HG03066 (cell line): Measurements from ENCODE around the gene SH2D4B.
"Not testable (repeated sequence)": the region's sequence is repeated elsewhere in the genome, so short reads cannot be mapped to it uniquely, and the experiment has no call there.

Experiments used
- ATAC-seq: cut with Tn5 transposase; IDR thresholded peaks from one replicate; pipeline ENCODE4 v1.9.1; 2021; ENCODE audit warnings: low read depth; ENCODE audit not compliant: unreplicated experiment

The SH2D4B gene

DNA sequence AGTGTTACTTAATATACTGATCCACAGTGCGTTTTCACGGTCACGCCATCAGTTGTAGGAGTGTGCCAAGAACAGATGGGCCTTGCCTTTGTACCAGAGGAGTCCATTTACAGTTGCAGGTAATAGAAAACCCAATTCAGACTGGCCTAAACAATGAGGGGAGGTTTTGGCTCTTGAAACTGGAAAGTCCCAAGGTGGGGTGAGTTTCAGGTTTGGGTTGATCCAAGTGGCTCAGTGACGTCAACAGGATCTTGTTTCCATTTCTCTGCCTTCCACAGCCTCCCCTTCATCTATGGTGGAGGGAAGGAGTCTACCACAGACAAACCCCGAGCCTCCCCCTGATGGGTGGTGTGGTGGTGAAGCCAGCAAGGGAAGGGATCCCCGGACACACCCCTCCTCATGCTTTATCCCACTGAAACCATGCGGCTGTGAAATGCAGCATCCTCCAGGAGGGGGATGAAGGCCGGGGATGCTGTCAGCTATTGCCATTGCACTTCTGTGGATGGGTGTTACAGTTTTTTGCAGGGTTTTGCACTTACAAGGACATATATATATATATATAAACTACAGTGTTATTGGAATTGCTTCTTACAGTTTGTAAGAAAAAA lies 14.8 kb upstream of the SH2D4B start:
- ATAC-seq = no peak

DNA sequence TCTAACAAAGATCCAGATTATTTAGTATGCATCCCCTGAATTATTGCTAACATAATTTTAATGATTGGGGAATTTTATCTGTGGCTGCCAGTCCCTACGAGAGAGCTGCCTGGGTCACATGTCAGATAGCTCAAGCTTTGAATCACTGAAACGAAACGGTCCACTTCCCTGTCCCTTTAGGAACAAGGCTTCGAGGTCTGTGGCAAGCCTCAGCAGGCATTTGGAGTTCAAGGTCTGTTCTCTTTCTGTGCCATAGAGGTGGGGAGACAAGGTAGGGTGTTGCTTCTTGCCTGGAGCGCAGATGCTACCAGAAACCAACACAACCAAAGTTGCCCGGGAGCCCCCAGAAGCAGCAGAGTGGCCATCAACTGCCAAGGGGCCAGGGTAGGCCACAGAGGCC lies 13.9 kb upstream of the SH2D4B start:
- ATAC-seq = no peak

DNA sequence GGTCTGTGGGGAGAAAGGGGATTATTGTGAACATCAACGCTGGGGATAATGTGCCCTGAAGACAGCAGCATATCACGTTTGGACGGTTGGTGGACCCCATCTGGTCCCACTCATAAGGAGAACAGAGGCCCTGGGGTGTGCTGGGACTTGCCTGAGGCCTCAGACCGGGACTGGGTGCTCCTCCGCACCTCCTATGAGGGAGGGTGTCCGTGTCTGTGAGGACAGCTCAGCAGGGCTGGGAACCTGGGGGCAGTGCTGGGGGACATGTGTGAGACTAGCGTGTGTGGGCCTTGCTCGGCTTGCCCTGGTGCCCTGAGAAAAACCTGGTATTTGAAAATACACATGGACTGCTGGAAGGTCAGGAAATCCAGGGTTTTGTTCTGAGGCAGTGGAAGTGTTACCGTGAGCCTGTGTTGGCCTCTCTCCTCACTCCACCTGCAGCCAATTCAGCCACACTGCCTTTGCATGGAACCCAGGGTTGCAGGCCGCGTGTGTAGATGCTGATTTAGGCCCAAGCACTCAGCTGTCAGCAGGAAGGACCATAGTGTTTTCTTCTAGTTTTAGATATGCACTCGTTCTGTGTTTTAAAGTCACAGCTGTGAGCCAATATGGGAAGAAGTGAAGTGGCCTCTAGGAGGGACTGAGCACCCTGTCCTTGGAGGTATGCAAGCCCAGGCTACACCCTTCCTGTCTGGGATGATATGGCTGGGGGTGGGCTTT lies 13.4 kb upstream of the SH2D4B start:
- no peak for ATAC-seq

DNA sequence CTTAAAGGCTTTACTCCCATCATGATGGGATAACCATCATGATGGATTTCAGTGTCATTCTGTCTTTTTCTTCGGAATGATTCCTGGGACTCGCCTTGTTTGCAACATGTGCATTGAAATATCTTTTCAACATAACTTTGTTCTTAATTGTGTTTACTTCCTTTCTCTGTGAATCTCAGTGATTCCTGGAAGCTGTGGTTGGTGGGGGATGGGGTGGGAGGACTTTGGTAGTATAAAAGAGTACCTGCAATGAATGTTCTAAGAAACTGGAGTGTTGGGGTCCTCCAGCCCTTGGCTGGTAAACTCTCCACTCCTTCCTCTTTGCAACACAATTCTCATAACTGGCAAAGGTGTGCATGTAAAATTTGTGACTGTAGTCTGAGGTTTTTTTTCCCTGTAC lies 11.5 kb upstream of the SH2D4B start:
- no peak for ATAC-seq

DNA sequence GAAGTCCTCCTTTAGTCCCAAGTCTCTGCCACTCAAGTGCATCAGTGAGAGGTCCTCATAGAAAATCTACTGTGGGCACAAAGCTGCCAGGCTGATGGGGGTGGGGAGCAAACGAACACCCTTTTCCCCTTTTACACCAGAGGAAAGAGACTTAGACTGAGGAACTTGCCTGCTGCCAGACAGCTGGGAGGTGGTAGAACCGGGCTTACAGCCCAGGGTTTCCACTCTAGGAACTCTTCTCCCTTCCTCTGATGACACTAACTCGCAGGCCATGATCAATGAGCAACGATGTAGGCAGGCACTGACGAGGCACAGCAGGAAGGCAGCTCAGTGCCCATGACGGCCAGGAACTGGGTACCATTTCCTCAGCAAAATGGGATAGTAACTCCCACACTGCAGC lies 11.0 kb upstream of the SH2D4B start:
- no peak for ATAC-seq

DNA sequence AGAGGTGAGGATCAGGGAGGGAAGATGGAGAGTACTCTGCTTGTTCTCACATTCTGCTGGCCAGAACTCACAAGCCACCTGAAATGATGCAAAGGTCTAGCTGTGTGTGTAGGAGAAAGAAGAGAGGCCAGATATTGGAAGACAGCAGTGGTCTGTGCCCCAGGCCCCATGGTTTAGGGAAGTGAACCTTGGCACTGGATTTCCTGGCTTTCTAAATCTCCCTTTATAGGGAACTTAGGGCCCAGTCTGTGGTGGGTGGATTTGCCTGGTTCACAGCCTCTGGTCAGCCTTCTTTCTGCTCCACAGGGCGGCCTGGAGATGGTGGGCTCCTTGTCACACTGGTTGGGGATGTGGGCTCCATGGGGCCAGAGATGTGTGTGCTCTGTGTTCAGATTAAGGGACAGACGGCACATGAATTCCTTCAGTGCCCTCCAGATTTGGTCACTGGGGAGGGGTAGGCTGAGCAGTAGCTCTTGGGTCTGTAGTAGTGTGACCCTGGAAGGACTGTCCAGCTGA lies 9.5 kb upstream of the SH2D4B start:
- ATAC-seq = no peak

DNA sequence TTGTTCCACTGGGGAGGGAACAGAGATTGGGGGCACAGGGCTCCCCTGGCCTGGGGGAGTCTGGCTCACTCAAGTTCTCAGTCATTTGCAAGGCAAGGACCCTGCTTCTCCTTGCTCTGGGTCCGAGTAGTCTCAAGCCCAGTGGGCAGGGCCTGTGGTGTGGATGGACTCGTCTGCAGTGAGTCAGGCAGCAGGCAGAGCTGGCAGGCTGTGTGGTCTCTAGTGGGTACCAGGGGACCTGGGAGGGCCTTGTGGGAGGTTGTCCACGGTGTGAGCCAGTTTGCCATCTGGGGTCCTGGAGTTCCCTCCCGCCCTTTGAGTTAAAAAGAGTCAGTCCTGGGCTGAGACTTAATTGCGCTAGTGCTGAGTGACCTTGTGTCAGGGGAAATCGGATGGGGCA lies 8.8 kb upstream of the SH2D4B start:
- ATAC-seq = no peak

DNA sequence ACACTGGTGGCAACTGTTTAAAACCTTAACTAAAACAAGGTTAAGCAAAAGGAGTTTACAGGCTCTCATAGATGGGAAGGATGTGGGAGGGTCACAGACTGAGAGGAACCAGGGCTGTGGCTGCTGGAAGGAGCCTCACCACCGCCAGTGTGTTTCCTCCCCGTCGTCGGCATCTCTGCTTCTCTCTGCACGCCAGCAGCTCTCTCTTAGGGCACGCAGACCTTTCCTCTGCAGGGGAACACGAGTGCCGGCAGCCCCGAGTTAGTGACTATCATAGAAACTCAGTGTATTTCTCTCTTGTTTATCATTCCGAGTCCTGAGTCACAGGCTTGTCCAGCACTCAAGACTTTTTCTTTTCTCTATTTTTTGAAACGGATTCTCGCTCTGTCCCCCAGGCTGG lies 8.1 kb upstream of the SH2D4B start:
- no peak for ATAC-seq

DNA sequence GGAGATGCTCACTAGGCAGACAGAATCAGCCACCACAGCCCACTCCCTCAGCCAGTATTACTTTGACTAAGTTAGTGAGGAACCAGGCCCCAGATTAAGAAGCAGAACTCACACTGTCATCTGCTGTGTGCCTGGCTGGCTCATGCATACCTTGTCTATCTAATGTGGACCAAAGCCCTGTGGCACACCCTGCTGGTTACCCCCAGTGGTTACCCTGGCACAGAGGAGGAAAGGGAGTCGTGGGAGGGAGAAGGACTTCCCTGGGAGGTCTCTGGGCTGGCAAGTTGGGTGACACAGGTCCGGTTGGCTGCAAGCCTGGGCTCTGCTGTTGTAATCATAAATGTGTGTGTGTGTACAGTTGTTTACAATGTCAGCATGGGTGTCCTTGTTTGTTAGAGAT lies 7.5 kb upstream of the SH2D4B start:
- ATAC-seq = no peak

DNA sequence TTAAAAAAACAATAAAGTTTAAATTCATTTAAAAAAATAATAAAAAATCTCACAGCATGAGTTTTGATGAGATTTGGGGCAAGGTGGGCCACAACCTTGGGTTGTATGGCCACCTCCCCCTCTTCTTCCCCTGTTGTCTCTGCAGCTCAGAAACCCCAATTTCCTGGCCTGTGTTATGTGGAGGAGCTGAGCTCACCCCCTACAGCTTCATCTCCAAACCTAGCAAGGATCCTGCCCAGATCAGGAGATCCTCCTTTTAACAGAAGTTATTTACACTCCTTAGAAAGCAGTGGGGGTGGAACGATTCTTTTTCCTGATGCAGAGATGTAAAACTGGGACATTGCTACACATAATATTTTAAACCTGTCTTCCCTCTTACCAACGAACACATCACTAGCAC lies 6.9 kb upstream of the SH2D4B start:
- no peak for ATAC-seq

DNA sequence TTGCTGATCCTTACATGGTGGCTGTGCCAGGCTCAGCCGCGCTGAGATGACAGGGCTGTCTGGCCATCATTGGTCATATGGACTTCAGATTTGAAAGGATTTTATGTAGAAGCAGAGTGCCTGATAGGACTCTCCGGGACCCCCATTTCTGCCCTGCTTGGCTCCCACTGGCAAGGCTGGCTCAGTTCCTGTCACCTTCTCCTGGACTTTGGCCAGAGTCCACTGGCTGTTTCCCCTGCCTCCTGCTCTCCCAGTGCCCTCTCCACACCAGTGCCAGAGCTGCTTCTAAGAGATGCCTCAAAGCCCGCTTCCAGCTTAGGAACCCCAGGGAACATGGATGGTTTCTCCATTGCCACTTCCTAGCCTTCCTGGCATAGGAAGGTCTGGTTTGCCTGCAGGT lies 5.1 kb upstream of the SH2D4B start:
- ATAC-seq = no peak

DNA sequence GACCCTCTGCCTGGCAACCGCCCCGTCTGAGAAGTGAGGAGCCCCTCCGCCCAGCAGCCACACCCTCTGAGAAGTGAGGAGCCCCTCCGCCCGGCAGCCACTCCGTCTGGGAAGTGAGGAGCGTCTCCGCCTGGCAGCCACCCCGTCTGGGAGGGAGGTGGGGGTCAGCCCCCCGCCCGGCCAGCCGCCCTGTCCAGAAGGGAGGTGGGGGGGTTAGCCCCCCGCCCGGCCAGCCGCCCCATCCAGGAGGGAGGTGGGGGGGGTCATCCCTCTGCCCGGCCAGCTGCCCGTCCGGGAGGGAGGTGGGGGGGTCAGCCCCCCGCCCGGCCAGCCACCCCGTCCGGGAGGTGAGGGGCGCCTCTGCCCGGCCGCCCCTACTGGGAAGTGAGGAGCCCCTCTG lies 3.6 kb upstream of the SH2D4B start:
- ATAC-seq = not testable (repeated sequence)

DNA sequence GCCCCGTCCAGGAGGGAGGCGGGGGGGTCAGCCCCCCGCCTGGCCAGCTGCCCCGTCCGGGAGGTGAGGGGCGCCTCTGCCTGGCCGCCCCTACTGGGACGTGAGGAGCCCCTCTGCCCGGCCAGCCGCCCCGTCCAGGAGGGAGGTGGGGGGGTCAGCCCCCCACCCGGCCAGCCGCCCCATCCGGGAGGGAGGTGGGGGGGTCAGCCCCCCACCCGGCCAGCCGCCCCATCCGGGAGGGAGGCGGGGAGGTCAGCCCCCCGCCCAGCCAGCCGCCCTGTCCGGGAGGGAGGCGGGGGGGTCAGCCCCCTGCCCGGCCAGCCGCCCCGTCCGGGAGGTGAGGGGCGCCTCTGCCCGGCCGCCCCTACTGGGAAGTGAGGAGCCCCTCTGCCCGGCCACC lies 3.1 kb upstream of the SH2D4B start:
- not testable (repeated sequence) for ATAC-seq

DNA sequence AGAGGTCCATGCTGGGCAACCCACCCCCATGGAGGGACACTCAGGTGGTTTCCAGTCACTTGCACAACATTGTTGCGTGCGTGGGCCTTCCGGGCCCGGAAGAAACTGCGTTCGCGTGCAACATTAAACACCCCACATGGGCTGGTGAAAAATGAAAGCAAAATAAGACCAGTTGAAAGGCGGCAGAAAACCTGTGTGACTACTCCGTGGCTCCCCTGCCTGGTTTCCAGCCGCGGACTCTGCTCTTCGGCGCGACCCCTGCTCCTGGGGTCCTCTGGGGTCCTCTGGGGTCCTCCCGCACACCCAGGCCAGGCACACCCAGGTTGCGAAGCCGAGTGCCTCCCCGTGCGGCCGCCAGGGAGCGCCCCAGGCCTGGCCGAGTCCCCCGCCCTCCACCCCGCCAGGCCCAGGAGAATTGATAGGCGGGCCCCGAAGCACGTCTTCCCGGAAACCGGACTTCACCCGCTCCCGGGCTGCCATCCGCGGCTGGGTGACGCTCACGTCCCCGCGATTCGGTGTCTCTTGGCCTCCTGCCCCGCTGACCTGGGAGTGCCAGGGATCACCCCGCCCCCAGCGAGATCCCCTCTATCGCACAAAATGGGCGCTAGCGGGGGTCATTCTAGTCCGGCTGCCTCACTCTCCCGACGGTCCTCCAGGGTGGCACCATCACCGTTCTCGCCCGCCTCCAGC lies 1.9 kb upstream of the SH2D4B start:
- ATAC-seq = peak; percentile 67

DNA sequence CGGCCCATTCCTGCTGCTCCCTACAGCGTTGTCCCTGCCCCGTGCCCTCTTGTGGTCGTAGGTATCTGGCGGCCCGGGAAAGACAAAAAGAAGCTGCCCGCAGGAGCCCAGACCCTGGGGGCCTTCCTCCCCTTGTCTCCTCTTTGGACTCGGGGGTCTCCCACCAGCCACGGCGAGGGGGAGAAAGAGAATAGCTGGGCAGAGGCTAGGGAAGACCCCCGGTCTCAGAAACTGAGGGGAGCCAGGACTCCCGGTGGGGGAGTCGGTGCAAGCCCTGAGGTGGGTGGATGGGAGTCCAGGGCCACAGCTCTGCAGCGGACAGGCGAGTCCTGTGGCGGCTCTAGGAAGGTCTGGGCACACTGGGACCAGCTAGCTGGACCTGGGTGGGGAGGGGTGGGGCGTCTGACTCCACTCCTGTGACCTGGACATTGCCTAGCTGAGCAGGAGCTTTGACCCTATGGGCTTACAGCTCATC lies 1.3 kb upstream of the SH2D4B start:
- no peak for ATAC-seq

DNA sequence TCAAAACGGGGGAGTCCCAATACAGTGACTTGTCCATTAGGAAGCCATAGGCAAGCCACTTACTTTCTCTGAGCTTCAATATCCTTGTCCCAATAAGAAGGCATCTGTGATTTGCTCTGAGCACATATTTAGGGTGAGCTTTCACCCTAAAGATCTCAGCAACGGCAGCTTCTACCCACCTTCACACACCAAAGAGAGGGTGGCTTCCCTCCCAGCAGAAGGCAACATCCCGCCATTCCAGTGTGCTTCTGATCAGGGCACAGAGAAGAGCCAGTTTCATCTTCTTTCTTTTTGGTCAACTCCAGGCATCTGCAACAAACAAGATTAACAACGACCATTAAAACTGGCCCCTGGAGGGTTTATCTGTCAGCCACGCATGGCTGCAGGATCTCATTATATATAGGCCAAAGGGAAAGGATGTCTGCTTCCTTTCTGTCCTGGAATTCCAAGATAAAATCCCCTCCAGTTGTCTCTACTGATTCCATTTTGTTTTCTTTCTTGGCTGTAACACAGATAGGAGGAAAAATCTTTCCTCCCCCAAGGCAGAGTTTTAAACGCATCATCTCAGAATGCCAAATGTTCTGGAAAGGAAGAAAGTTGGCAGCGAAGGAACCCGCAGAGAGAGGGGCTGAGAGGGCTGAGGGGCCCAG lies 491 bp upstream of the SH2D4B start:
- ATAC-seq = no peak

DNA sequence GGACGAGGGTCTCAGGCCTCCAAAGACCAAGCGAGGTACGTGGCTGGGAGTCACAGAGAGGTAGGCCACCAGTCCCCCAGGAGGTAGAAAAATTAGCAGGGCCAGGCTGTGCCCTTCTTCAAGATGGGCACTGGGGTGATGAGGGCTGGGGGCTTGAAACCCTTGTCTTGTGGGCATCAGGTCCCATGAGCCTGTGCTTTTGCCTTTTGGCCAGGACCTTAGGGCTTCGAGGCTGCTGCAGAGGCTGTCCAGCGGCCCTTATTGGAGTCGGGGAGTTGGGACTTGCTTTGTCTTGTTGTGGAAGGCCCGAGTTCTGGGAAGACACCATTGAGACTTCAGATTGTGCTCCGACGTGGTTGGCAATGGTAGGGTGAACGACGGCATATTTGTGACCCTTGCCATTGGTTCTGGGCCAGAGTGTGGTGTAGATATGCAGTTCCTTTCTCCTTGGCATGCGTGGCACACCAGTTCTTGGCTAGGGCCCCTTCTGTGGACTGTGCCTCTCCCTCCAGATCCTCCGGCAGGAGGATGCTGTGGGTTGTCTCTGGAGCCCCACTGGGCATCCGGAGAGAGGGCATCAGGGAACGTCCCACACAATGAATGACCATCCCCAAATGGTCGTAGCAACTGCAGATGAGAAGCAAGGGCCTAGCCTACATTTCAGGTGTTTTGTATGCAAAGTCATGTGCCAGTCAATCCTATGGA lies 931 bp downstream of the SH2D4B start:
- ATAC-seq = no peak

DNA sequence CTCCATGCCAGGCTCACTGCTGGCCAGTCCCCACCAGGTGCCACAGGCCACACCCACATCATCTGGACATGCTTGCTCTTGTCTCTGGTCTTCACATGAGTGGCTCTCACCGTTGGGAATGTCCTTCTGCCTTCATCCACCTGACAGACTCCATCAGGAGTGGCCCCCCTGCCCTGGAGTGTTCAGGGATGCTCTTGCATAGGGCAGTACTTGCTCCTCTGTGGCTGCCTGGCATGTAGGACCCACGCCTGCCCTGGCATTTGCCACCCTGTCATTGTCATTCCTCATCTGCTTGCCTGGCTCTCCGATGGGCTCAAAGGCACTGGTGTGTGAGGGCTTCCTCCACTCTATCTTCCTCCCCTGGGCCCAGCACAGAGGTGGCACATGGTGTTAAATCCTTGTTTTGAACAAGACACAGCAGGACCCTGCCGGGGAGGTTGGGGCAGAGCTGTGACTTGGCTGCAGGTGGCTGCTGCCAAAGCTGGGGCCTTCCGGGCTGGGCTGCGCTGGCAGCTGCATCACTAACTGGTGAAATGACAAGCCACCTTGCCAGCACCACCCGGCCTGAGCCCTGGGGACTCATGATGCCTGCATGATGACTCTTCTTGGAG lies 1.8 kb downstream of the SH2D4B start:
- no peak for ATAC-seq

DNA sequence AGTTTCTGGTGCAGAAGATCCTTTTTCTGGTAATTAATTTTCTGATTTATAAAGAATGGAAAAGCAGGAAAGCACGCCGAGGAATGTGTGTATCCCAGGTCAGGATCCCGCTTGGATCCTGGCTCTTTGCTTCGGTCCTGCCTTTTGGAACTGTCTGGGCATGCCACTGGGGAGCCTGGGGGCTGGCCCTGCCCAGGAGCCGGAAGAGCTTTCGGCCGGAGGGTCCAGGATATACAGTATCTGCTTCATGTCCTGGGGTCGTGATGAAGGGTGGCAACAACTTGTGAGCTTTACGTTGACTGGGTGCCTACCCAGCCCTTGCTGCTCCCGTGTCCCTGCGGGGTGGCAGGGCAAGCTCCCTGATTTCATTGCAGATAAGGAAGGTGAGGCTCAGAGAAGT lies 2.4 kb downstream of the SH2D4B start:
- no peak for ATAC-seq

DNA sequence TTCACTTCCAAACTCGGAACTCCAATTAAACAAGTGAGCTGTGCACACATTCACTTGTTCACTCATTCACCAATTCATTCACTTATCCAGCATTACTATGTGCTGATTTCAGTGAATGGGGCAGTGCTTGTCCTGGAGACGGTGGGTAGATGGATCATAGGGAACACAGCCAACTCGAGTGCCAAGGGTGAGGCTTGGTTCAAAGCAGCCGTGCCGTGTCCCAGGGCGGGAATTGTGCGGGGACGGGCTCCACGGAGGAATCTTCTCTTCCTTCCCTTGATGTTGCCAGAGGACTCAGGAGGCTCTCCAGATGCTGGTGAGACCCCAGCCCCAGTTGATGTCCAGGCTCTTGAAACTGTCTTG lies 2.9 kb downstream of the SH2D4B start:
- ATAC-seq = no peak
